ENCODE results near the gene RPL15.
"Not testable (repeated sequence)": the region's sequence is repeated elsewhere in the genome, so short reads cannot be mapped to it uniquely, and the experiment has no call there.

RPL15 gene

GRCh38 chr3:23916886-23917678 is at the start of gene RPL15, which contains the start of gene NKIRAS1:
RPL15 (plus strand) TSS chr3:23917132; CDS start chr3:23917860, 728 bp downstream.
NKIRAS1 (minus strand) TSS chr3:23916990; CDS start chr3:23910904, 6,086 bp downstream.
- DNase-seq = peak; percentile 98

GRCh38 chr3:23867400-23867799 is 49.5 kb upstream of the RPL15 start:
- DNase-seq = no peak

GRCh38 chr3:23867838-23868237 is 49.1 kb upstream of the RPL15 start:
- DNase-seq = no peak

DNA sequence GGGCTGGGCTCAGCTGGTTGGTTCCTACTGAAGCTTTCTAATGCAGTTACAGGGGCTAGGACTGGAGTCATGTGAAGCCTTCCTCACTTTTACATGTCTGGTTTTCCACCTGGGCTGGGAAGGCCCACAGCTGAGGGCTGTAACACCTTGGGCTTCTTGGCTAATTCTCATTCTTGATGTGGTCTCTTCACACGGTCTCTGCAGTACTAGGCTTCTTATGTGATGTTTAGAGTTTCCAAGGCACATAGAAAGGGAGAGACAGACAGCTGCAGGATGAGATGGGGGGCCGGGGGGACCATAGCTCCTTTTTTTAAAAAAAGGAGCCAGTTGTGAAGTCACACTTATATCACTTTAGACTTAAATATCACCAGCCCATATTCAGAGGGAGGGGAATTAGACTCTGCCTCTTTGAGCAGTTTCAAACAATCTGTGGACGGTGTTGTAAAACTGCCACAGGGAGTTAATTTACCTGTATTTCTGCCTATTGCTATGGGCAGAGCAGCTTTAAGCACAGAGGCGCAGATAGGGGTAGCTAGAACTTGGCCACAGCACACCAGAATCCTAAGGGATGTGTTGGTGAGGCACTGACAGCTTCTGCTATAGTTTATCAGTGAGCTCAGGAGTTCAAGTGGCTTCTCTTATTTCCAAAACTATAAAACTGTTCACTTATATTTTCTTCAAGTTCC is 46.8 kb upstream of the RPL15 start:
- no peak for DNase-seq

DNA sequence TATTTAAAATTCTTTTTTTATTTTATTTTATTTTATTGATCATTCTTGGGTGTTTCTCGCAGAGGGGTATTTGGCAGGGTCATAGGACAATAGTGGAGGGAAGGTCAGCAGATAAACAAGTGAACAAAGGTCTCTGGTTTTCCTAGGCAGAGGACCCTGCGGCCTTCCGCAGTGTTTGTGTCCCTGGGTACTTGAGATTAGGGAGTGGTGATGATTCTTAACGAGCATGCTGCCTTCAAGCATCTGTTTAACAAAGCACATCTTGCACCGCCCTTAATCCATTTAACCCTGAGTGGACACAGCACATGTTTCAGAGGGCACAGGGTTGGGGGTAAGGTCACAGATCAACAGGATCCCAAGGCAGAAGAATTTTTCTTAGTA is 46.3 kb upstream of the RPL15 start:
- DNase-seq = not testable (repeated sequence)

DNA sequence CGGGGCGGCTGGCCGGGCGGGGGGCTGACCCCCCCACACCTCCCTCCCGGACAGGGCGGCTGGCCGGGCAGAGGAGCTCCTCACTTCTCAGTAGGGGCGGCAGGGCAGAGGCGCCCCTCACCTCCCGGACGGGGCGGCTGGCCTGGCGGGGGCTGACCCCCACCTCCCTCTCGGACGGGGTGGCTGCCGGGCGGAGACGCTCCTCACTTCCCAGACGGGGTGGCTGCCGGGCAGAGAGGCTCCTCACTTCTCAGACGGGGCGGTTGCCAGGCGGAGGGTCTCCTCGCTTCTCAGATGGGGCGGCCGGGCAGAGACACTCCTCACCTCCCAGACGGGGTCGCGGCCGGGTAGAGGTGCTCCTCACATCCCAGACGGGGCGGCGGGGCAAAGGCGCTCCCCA is 45.6 kb upstream of the RPL15 start:
- not testable (repeated sequence) for DNase-seq

- DNase-seq = no peak
Observed at GRCh38 chr3:23872330-23872729, 44.6 kb upstream of the RPL15 start.

DNA sequence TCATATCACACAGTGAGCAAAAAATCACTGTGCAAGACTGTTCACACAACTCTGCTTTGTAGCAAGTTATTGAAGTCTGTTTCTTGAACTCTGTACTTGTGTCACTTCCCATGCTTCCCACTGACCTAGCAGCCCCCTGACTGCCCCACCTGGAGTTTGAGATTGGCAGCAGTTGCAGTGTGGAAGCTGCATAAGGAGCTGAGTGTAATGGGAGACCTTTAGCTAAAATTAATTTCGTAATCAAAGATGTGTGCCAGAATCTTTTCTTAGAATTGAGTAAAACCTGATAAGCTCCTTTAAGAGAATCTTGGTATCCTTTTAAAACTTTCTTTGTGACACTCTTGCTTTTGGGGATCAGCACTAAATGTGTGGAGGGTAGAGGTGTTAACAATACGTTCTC is 43.0 kb upstream of the RPL15 start:
- no peak for DNase-seq

DNA sequence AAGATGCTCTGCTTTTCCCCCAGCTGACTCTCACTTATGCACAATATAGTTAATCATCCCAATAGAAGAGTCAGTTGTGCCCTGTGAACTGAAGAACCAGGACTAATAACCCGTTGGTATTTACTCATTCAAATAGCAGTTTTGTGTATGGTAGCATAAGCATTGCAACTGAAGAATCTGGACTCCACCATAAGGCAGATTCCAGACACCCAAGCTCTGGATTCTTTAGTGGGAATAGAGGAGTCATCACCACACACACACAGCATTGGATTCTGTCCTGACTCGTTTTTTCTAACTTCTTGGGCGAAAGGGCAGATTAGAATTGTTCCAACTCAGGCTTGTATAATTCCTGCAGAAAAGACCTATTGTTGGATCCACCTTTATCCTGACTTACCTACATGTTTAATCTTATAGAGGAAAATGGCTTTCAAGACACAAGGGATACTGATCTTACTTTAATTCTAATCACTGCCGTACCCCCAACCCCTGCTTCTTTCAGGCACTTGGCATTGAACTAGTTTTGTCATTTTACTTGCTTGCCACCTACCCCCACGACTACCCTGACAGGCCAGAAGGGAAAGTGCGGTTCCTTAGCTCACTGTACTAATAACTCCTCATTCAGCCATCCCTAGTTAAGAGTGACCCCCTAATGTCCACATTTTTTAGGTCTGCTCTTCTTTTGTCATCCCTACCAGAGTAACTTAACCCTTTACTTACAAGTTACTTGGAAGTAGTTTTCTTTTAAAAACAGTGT is 42.4 kb upstream of the RPL15 start:
- no peak for DNase-seq

- DNase-seq = no peak
Observed at GRCh38 chr3:23875113-23875725, 41.7 kb upstream of the RPL15 start.

GRCh38 chr3:23876923-23877322 is 40.0 kb upstream of the RPL15 start:
- no peak for DNase-seq

DNA sequence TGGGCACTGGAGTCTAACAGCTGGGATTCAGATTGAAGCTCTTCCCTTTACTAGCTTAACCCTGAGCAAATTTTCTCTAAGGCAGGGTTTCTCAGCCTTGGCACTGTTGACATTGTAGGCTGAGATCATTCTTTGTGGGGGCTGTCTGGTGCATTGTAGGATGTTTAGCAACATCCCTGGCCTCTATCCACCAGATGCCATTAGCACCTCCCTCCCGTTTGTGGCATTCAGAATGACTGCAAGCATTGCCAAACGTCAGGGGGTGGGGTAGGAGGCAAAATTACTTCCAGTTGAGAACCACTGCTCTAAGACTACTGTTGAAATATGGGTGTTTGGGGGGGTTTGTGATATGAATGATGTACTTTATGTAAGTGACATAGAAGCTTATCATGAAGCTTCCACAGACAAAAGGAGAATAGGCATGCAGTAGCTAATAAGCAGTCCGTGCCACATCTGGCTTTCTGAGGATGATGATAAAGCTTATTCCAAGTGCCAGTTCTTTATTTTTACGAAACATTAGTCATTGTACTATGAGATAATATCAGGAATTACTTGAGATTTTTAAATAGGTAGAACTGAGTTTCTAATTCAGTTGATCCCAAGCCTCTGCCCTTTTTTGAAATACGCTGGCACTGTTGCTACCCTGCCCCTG is 39.5 kb upstream of the RPL15 start:
- peak; percentile 52 for DNase-seq

- DNase-seq = no peak
Observed at GRCh38 chr3:23879485-23879884, 37.4 kb upstream of the RPL15 start.

GRCh38 chr3:23880703-23881339 is 36.1 kb upstream of the RPL15 start:
- DNase-seq = peak; percentile 71

DNA sequence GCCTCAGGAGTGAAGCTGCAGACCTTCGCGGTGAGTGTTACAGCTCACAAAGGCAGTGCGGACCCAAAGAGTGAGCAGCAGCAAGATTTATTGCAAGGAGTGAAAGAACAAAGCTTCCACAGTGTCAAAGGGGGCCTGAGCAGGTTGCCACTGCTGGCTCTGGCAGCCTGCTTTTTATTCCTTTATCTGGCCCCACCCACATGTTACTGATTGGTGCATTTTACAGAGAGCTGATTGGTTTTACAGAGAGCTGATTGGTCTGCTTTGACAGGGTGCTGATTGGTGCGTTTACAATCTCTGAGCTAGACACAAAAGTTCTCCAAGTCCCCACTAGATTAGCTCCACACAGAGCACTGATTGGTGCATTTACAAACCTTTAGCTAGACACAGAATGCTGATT is 34.9 kb upstream of the RPL15 start:
- not testable (repeated sequence) for DNase-seq

DNA sequence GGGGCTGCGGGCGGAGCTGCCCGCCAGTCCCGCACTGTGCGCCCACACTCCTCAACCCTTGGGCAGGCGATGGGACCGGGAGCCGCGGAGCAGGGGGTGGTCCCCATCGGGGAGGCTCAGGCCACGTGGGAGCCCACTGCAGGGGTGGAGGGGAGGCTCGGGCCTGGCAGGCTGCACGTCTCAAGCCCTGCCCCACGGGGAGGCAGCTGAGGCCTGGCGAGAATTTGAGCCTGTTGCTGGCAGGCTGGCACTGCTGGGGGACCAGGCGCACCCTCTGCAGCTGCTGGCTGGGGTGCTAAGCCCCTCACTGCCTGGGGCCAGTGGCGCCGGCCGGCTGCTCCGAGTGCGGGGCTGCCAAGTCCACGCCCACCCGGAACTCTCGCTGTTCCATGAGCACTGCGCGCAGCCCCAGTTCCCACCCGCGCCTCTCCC is 34.4 kb upstream of the RPL15 start:
- no peak for DNase-seq

DNA sequence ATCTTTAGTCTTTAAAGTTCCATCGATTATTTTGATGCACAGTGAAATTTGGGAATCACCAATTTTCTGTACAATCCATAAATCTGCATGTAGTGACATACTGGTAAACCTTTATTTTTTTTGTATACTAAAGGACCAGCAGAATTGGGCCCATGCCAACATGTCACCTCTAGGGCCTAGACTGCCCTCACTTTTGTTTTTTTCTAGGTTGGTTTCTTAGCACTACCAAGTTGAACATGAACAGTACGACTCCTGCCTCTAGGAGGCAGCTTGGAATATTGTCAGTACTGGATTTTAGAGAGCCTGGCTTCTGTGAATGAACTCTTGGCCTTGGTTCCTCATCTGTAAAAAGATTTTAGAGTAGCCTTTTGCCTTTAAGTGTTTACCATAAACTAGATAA is 32.5 kb upstream of the RPL15 start:
- no peak for DNase-seq

GRCh38 chr3:23885210-23885609 is 31.7 kb upstream of the RPL15 start:
- DNase-seq = no peak

GRCh38 chr3:23886311-23886710 is 30.6 kb upstream of the RPL15 start:
- DNase-seq = no peak

- DNase-seq = no peak
Observed at GRCh38 chr3:23888617-23889228, 28.2 kb upstream of the RPL15 start.

DNA sequence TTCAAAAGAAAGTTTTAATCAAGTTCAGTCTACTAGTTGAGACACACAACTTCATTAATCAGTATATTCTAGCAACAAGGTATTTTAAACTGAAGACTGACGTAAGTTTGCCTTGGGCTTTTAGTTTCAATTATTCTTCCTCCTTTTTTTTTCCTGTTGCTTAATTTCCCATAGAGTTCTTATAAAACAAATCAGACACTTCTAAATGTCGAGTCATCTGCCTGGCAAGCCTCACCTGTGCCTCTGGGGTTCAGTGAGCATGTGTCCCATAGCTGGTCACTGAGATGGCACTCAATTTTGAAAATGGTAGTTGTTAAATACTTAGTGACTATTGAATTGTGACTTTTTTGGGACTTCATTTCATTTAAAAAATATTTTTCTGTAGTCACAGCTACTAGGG is 27.5 kb upstream of the RPL15 start:
- DNase-seq = no peak

DNA sequence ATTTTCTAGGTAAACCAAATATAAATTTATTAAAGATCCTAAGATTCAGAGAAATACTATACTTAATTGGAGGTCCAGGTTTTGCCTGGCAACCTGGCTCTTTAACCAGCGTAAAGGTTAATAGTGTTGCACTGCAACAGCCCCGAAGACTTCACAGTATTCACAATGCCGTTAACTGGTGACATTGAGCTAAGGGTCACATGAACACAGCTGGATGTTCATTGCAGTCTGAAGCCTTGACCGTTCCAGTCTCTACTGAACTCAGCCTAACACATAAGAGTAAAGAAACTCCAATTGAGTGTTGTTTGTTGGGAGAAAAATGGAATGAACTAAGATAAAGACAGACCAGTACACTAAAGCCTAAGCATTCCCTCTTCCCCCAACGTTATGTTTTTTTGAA is 27.0 kb upstream of the RPL15 start:
- DNase-seq = no peak

Measured in NCI-H2029 (cell line).